HL-60/S4 treated with retinoic acid at 250 ng/mL for 4 days and 3 days (cell line): ENCODE measurements around the gene TP73.

Experiments used
- in situ Hi-C: fragments of 300-500 bp; cut with MboI; formaldehyde crosslinking; loops from 2 replicates; pipeline ENCODE4 v1.7.0; 2022; ENCODE audit warnings: low sequenced_read_pairs

Gene TP73

DNA sequence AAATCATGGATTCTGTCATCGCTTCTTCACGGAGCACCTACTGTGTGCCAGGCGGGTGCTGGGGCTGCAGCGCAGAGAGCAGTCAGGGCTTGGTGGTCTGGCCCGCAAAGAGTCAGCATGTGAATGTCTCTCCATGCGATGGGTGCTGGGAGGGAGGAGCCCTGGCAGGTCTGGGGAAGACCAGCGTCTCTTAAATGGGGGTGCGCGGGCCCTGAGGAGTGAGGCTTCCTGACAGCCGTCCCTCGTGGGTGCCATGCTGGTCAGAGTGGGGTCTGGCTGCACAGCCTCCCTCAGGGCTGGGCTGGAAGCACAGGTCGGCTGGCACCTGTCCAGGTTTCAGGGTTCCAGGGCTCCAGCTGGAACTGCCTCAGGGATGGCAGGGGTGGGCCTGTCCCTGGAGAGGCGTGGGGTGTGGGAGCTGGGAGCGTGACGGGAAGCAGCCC is 18.5 kb downstream of the TP73 start:
- in situ Hi-C loops, result no loop called here

DNA sequence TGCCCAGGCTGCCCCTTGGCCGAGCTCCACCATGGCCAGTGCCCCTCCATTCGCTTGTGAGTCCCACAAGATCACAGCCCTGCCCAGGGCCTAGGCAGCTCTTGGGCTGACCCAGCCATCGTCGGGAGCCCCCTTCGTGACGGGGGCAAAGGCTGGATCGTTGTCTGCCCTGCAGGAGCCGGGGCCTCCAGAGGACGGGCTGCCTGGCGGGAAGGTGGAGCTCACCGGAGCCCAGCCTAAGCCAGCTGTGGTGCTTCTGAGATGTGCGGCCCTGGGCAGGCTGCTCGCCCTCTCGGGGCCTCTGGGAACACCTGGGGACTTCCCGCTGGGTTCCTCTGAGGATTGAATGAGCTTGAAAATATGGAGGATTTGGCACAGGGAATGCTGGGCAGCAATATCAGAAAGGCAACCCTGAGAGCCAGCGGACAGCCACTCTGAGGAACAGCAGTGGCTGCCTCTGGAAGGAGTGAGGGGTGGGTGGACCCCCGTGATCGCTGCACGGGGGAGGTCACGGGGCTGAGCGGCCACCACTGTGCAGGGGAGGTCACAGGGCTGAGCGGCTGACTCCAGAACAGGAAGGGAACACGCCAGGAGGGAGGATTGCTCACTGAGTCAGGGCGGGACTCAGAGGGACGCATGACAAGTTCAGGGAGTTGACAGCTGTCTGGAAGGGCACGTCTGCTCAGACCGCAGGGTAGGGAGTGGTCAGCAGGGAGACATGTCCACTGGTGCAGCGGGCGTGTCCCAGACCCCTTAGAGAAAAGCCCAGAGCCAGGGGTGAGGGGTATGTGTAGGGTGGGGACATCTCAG is 19.3 kb downstream of the TP73 start:
- in situ Hi-C loops, result no loop called here

DNA sequence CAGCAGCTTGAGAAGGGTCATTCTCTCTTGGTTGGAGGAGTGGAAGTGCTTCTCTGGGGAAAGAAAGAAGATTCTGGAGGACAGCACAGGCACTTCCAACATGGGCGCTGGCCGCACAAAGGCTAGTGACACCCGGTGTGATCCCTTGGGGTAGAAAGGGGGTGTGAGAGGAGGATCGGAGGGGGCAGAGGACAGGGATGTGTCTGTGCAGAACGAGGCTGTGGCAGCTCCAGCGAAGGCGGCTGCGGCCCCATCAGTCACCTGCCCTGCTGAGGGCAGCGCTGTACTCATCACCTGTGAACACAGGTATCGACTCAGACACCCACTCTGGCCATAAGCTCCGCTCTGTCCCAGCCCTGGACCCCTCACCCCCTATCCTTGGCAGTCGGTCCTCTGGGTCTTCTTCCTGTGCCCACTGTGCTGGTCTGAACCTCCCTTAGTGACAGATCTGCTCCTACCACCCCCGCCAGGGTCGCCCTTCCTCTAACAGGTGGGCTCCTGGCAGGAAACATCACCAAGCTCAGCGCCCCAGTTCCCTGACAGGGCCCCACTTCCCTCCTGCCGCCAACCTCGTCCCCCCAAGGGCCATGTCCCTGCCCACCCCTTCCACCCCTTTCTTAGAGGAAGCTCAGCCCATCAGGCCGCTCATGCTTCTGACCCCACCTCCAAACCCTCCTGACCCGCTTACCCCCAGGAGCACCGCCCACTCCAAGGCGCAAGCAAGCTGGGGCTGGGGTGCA is 20.1 kb downstream of the TP73 start:
- in situ Hi-C loops, result no loop called here

DNA sequence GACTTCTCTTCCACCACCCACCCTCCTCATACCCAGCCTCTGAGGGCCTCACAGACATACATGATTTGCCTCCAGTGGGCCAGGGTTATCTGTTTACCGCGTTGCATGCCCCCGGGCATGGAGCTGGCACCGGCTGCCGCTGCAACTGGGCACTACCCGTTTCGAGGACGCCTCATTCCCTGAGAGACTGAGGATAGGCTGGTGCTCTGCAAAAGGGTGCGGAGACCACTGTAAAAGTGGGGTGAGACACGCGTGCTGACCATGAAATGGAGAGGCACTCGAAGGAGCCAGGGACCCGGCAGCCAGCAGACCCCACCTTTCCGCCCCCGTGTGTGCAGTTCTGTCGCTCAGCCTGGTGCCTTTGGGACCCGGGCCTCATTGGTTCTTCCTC is 20.6 kb downstream of the TP73 start:
- in situ Hi-C loops, result no loop called here

DNA sequence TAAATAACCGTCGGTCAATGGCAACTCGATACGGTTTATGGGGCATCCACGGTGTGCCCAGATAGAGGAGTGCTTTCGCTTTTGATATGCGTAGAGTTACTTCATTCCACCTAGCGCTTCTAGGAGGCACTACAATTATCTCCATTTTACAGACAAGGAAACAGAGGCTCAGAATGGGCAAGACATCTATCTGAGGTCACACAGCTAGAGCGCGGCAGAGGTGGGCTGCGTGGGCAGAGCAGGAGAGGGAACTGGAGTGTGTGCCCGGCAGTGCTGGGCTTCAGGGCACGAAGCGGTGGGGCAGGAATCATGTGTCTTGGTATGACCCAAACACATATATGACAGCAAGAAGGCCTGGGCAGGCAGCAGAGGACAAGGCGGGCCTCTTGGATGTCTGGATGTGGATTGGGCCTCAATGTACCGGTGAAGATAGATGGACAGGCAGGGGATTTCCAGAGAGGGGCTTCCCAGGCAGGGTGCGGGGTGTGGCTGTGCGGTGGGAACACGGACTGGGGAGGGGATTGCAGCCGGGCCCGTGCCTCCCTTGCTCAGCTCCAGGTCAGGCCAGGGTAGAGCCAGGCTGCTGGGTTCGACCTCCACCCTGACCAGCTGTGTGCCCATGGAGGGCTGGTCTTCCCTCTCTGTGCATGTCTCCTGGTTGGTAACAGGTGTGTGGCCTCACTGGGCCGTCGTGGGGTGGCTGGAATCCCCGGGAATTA is 21.2 kb downstream of the TP73 start:
- in situ Hi-C loops, result no loop called here

DNA sequence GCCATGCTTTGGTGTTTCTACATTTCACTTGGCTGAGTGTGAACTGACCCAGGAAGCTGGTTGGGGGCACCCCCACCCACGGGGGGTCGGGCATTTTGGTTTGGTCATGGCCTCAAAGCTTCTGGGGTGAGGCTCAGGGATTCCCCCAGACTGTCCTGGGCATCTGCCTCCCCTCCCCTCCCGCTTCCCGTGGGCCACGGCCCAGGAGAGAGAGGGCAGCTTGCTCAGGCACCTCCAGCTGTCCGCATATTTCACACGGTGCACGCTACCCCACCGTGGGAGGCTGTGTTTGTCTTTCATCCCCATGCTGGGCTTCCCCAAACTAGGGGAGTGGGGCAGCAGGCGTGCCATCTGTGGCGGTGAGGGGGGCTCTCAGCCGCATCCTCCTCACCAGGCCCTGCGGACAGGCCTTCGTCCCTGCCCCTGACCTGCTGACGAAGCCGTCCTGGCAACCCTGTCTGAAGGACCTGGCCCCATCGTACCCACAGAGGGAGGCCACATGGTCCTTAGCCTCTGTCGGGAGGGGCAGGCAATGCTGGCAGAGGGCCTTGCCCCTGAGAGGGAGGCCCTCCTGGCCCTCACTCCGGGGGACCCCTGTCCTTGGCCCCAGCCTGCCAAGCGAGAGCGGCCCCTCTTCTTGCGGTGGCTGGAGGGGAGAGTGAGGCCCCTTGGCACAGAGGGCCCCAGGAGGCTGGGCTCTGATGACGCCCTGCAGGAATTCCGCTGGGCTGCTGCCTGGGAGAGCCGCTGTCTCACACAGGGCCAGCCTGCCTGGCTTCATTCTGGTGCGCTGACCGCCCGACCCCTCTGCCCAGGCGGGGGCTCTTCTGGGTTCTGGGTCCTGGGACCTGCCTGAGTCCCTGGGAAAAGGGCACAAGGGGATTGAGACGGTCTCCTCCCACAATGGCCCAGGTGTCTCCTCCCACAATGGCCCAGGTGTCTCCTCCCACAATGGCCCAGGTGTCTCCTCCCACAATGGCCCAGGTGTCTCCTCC is 22.1 kb downstream of the TP73 start:
- in situ Hi-C loops, result no loop called here

DNA sequence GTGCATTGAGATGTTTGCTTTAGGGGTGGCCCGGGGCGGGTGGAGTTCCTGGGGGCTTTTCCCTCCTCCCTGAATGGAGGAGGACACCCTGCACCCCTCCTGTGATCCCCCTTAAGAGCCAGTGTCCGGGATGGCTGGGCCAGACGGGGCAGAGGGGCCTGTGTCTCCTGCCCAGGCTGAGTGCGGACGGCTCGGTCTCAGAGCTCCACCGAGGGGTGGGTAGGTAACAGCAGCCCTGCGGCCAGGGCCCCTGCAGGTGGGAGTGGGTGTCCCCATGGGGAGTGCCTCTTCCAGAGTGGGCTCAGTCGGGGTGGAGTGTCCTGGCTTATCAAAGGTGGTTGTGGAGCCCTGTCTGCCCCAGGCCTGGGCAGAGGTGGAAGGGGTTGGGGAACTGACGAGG is 23.1 kb downstream of the TP73 start:
- in situ Hi-C loops, result no loop called here

- in situ Hi-C loops, result no loop called here
Measured at GRCh38 chr1:3676581-3677470, 24.5 kb downstream of the TP73 start.

- in situ Hi-C loops, result no loop called here
Measured at GRCh38 chr1:3677484-3677883, 25.2 kb downstream of the TP73 start.

GRCh38 chr1:3678361-3679097 is 26.2 kb downstream of the TP73 start:
- in situ Hi-C loops, result no loop called here

DNA sequence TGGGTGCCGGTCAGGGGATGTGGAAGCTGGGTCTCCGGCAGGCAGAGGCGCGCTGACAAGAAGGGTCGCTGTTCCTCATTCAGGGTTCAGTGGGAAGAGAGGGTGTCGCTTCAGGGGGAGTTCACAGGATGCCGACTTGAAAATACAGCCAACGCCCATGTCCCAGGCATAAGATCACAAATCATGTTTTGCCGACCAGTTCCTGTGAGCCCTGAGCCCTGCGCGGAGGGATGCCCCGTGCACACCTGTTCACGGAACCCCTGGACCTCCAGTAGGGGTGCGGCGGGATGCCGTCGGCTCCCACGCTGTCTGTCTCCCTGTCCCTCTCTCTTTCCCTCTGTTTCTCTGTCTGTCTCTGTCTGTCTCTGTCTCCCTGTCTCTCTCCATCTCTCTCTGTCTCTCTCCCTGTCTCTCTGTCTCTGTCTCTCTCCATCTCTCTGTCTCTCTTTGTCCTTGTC is 26.8 kb downstream of the TP73 start:
- in situ Hi-C loops, result no loop called here

GRCh38 chr1:3679799-3680453 is 27.6 kb downstream of the TP73 start:
- in situ Hi-C loops, result no loop called here

GRCh38 chr1:3680488-3681230 is 28.3 kb downstream of the TP73 start:
- in situ Hi-C loops, result no loop called here

GRCh38 chr1:3681231-3681897 is 29.0 kb downstream of the TP73 start:
- in situ Hi-C loops, result no loop called here

GRCh38 chr1:3681898-3682806 is 29.8 kb downstream of the TP73 start:
- in situ Hi-C loops, result no loop called here

DNA sequence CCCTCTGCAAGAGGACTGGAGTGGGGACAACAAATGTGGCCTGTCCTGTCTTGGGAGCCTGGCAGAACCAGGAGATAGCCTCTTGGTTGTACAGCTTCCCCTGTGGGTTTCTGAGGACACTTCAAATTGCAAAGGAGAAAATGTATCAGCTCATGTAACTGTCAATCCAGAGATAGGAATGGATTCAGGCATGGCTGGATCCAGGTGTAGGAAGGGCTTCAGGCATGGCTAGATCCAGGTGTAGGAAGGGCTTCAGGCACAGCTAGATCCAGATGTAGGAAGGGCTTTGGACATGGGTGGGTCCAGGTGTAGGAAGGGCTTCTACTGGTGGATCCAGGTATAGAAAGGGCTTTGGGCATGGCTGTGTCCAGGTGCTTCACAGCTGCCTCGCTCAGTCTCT is 30.9 kb downstream of the TP73 start:
- in situ Hi-C loops, result no loop called here
